HCT116 (cell line): Measurements from ENCODE around the gene SAMD4A.

Experiments used
- POLR2A ChIP-seq: IDR thresholded peaks from 2 replicates; pipeline ENCODE4 v1.7.0; 2011; ENCODE audit warnings: borderline replicate concordance; ENCODE audit not compliant: insufficient read depth, insufficient read length; ENCODE audit errors: extremely low read depth
- POLR2AphosphoS5 ChIP-seq: IDR thresholded peaks from 2 replicates; pipeline ENCODE4 v1.6.1; 2011; ENCODE audit warnings: mild to moderate bottlenecking, low read depth, low read length, moderate library complexity
- TF ChIP-seq, protein P1 (sequence below), 3 experiments: fragments of 200-600 bp in 1 of 3; sonication (generic) in 1 of 3; IDR thresholded peaks in 2 of 3; conservative IDR thresholded peaks in 1 of 3; 2 replicates each; pipeline ENCODE4 v1.5.1; 2012 to 2017; ENCODE audit warnings: low read depth in 2 of 3, low read length in 2 of 3, antibody characterized with exemption in 1 of 3, borderline replicate concordance in 1 of 3, control low read depth in 1 of 3, mild to moderate bottlenecking in 1 of 3, mixed read lengths in 1 of 3, mixed run types in 1 of 3, moderate library complexity in 1 of 3; ENCODE audit not compliant: insufficient read depth in 1 of 3

DNA sequence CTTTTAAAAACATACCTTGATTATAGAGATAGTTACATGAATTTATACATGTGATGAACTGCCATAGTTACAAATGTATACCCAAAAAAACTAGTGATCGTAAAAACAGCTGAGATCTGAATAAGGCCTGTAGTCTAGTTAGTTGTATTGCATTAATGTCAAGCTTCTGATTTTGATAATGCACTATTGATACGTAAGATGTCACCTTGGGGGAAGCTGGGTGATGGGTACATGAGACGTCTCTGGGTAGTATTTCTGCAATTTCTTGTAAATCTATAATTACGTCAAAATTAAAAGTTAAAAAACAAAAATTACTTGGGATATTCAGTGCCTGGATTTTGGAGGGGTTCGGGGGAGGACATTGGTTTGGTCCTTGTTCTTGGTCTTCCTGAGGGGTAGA is 144.4 kb downstream of the SAMD4A start:
- TF ChIP-seq, protein P1, sequence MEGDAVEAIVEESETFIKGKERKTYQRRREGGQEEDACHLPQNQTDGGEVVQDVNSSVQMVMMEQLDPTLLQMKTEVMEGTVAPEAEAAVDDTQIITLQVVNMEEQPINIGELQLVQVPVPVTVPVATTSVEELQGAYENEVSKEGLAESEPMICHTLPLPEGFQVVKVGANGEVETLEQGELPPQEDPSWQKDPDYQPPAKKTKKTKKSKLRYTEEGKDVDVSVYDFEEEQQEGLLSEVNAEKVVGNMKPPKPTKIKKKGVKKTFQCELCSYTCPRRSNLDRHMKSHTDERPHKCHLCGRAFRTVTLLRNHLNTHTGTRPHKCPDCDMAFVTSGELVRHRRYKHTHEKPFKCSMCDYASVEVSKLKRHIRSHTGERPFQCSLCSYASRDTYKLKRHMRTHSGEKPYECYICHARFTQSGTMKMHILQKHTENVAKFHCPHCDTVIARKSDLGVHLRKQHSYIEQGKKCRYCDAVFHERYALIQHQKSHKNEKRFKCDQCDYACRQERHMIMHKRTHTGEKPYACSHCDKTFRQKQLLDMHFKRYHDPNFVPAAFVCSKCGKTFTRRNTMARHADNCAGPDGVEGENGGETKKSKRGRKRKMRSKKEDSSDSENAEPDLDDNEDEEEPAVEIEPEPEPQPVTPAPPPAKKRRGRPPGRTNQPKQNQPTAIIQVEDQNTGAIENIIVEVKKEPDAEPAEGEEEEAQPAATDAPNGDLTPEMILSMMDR (IDR thresholded peaks at IDR 0.05 in 2 of 3, conservative IDR thresholded peaks at IDR 0.05 in 1 of 3; ENCODE audit: borderline replicate concordance in 1 of 3, insufficient read depth in 1 of 3, low read depth in 2 of 3, low read length in 2 of 3), result no peak
- TF ChIP-seq POLR2A (no peak), POLR2AphosphoS5 (no peak)
